HG03280 (cell line): ENCODE results near the gene CRK.
"Not testable (repeated sequence)": the region's sequence is repeated elsewhere in the genome, so short reads cannot be mapped to it uniquely, and the experiment has no call there.

ENCODE experiments used
- ATAC-seq: cut with Tn5 transposase; IDR thresholded peaks from one replicate; pipeline ENCODE4 v1.9.1; 2021; ENCODE audit warnings: mild to moderate bottlenecking, moderate library complexity; ENCODE audit not compliant: unreplicated experiment

The CRK gene

DNA sequence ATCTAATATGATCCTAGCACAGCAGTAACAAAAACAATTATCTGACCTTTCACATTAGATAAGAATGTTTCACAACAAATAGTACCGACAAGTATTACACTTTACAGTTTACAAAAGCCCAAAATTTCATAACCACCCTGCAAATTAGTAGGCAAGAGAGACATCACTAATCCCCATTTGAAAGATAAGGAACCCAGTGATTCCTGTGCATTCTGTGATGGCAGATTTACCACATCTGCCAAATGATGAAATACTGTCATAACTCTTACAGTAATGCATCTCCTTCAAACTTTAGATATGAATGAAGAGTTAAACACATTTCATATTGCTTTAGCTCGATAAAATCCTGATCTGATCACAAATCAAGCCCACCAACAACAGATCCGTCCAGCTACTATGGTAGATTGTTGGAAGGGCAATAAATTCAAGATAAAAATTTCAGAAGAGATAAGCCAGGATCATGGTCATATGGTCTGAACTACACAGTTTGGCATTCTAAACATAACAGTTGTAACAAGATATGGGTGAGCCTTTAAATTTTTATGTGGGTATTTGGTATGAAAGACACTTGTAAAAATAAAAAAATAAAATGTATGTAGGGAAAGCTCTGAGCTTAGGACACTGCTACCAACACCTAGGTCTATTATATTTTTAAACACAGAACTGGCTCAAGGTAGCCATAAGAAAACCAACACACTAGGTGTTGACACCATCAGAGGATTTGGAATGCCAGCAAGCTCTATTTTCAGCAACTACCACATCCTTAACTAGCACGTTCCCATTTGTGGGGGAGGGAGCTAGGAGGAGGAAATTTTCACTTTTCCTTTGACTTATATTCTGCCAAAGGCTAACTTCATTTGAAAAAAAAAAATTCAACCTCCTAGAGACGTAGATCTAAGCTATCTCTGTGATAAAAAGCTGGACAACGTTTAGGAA lies 65.3 kb downstream of the CRK start:
- no peak for ATAC-seq

DNA sequence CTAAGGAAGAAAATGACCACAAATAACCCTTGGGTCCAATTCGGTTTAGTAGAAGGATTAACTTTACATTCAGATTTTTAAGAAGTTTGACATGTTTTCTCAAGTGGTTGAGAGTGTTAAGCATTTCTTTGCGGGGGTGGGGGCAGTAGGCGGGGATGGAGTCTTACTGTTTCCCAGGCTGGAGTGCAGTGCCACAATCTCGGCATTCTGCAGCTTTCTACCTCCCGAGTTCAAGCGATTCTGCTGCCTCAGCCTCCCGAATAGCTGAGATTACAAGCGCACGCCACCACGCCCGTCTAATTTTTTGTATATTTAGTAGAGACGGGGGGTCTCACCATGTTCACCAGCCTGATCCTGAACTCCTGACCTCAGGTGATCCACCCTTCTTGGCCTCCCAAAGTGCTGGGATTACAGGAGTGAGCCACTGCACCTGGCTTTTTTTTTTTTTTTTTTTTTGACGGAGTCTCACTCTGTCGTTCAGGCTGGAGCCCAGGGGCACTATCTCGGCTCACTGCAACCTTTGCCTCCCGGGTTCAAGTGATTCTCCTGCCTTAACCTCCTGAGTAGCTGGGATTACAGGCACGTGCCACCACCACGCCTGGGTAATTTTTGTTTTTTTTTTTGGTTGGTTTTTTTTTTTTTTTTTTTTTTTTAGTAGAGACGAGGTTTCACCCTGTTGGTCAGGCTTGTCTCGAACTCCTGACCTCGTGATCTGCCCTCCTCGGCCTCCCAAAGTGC lies 68.4 kb downstream of the CRK start:
- not testable (repeated sequence) for ATAC-seq

DNA sequence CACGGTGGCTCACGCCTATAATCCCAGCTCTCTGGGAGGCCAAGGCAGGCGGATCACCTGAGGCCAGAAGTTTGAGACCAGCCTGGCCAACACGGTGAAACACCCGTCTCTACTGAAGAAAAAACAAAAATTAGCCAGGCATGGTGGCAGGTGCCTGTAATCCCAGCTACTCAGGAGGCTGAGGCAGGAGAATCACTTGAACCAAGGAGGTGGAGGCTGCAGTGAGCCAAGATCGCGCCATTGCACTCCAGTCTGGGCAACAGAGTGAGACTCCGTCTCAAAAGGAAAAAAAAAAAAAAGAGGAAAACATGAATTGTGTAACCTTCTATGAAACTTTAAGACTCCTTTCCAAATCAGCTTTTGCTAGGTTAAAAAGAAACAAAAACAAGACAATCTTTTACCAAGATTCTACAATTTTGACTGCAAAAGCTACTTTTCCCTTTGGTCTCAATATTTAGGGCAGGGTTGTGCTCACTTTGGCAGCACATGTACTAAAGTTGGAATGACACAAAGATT lies 69.3 kb downstream of the CRK start:
- not testable (repeated sequence) for ATAC-seq

DNA sequence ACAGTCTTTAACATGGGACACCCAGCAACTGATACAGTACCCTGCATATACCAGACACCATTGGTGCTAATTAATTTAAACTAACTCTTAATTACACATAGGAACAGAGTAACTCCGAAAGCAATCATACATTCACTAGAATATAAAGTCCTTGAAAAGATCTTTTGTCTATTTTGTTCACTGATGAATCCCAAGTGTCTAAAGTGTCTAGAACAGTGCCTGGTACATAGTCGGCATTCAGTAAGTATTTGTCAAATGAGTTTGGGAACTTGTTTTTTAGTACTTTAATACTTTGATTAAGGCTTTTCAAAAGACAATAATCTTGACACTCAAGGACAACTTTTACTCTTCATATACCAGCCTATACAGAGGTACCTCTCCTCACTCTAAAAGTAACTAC lies 69.8 kb downstream of the CRK start:
- ATAC-seq, result no peak

- no peak for ATAC-seq
Measured at GRCh38 chr17:1385861-1386260, 70.2 kb downstream of the CRK start.

GRCh38 chr17:1384905-1385435 lies 71.1 kb downstream of the CRK start:
- ATAC-seq, result no peak

GRCh38 chr17:1379930-1380313 lies 76.1 kb downstream of the CRK start:
- no peak for ATAC-seq

DNA sequence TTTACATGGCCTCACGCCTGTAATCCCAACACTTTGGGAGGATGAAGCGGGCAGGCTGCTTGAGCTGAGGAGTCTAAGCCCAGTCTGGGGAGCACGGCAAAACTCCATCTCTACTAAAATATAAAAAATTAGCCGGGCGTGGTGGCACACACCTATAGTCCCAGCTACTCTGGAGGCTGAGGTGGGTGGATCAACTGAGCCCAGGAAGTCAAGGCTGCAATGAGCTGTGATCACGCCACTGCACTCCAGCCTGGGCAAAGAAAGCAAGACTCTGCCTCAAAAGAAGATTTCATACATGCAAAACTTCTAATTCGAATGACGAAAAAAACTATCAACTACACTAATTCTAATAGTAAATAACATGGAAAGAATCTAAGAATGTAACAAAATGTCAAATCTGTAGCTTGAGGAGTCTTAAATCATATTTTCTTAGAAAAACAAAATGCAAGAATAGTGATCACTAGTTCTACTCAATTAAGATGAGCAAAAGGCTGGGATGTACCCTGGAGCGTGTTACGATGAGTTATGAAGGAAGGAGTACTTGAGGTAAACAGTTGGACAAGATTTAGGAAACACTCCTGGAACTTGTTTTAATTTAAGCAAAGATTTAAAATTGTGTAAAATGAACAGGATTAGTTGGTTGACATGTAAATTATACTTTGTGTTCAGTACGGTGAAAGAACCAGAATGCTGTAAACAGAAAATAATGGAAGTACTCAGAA lies 76.7 kb downstream of the CRK start:
- no peak for ATAC-seq

DNA sequence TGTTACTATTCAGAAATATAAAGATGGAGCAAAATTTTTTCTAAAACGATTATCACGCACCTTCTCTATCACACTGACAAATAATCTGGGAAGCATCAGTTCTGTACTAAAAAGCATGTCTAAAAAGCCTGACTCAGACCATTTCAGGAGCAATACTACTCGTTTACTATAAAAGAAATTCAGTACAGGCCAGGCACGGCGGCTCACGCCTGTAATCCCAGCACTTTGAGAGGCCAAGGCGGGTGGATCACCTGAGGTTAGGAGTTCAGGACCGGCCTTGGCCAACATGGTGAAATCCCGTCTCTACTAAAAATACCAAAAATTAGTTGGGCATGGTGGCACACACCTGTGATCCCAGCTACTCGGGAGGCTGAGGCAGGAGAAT lies 77.6 kb downstream of the CRK start:
- not testable (repeated sequence) for ATAC-seq

GRCh38 chr17:1377334-1377733 lies 78.7 kb downstream of the CRK start:
- no peak for ATAC-seq

DNA sequence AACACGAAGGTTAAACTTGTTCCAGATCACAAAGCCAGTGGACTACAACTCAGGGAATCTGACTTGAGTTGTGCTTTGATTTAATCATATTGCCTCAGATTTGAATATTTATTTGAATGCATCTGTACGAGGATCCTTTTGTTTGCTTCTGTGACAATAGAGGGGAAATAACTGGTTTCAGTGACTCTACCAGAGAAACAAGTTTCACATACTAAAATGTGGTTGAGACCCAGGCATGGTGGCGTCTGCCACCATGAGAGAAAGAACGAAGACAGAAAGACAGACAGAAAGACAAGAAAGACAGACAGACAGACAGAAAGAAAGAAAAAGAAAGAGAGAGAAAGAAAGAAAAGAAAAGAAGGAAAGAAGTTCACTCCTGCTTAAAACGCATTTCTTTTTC lies 80.0 kb downstream of the CRK start:
- ATAC-seq, result no peak

GRCh38 chr17:1375615-1376014 lies 80.4 kb downstream of the CRK start:
- ATAC-seq, result no peak

DNA sequence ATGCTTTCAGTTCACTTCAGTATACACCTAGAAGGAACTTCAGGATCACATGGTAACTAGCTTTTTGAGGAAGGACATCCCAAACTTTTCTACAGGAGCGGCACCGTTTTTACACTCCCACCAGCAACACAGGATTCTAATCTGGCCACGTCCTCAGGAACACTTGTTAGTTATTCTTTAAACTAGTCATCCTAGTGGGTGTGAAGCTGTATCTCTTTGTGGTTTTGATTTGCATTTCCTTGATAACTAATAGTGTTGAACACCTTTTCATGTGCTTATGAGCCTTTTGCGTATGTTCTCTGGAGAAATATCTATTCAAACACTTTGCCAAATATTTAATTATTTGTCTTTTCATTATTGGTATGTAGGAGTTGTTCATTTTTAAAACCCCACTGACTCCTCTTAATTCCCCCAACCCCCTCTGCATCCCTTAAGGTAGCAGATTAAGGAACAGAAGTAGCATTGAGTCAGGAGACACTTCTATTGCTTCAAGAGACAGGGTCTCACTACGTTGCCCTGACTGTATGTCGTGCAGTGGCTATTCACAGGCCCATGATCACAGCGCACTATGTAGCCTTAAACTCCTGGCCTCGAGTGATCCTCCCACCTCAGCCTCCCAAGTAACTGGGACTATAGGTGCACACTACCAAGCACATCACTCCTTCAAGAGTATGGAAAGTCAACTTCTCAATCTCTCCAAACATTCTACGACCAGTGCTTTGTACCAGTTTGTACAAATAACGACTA lies 81.4 kb downstream of the CRK start:
- no peak for ATAC-seq

DNA sequence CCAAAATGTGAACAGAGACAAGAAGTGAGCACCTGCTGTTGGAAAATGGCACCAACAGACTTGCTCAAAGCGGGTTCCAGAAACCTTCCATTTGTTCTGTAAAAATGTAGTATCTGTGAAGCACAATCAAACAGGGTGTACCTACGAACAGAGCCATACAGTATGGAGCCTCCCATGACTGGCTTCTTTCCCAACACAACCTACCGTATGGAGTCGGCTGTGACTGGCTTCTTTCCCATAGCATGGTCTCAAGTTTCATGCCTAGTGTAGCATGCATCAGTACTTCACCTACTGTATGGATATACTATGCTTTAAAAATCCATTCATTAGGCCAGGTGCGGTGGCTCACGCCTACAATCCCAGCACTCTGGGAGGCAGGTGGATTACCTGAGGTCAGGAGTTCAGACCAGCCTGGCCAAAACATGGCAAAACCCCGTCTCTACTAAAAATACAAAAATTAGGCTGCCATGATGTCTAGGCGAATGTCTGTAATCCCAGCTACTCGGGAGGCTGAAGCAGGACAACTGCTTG lies 82.3 kb downstream of the CRK start:
- no peak for ATAC-seq

DNA sequence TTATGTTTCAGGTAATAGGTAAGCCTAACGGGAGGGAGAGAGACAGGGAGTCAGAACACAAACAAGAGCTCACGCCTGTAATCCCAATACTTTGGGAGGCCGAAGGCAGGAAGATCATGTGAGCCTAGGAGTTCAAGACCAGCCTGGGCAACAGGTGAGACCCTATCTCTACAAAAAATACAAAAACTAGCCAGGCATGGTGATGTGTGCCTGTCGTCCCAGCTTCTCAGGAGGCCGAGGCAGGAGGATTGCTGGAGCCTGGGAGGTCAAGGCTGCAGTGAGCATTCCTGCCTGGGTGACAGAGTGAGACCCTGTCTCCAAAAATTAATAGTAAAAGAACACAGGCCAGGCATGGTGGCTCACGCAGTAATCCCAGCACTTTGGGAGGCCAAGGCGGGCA lies 83.4 kb downstream of the CRK start:
- no peak for ATAC-seq

GRCh38 chr17:1371893-1372590 lies 84.0 kb downstream of the CRK start:
- ATAC-seq, result no peak
